Lower leg skin (tissue), 4 donors: Measurements from ENCODE around the gene HIP1. TPM values are rescaled to one million over a fixed set of nuclear protein-coding genes. Genes with fewer than 3 reads are reported as not detected.
"Not testable (repeated sequence)": the region's sequence is repeated elsewhere in the genome, so short reads cannot be mapped to it uniquely, and the experiment has no call there.

Experiments
- DNase-seq, 2 donors: peaks; one replicate each; pipeline ENCODE4 v3.0.0-alpha.2; 2019; ENCODE audit warnings: low spot score in 2 of 2
- H3K4me3 ChIP-seq: fragments of 200-600 bp; sonication (generic); 2 replicates; pipeline ENCODE4 v1.5.1; 2017; ENCODE audit warnings: mild to moderate bottlenecking, low read depth; ENCODE audit not compliant: poor library complexity, severe bottlenecking
- POLR2A ChIP-seq, 2 donors: fragments of 450-650 bp; IDR thresholded peaks; one replicate each; pipeline ENCODE4 v1.6.1; 2016 to 2017; ENCODE audit warnings: antibody characterized with exemption in 2 of 2, mild to moderate bottlenecking in 1 of 2, moderate library complexity in 1 of 2
- WGBS, 2 donors: methylation state at CpG; one replicate each; pipeline ENCODE4 v1.1.5; 2018; 5-methylcytosine and 5-hydroxymethylcytosine counted together
- intact Hi-C: fragments of 100-400 bp; cut with DNase I; formaldehyde crosslinking; loops from one replicate; pipeline ENCODE4 v1.15.0; 2023; ENCODE audit warnings: low total_unique reads
- total RNA-seq, 4 donors: library from RNA; depleted of rRNA; stranded (reverse); fragments of >200 nt; gene quantifications; one replicate each; pipeline ENCODE4 v1.1.0, GENCODE V29; 2016
- TF ChIP-seq, protein P1 (sequence below), 3 donors: fragments of 450-650 bp; IDR thresholded peaks; one replicate each; pipeline ENCODE4 v1.5.1; 2016; ENCODE audit warnings: antibody characterized with exemption in 3 of 3, mild to moderate bottlenecking in 3 of 3, moderate library complexity in 2 of 3

HIP1 gene
- total RNA-seq, 4 donors from 2014 or later = 20.1 to 30.3 (median 23.0) TPM

DNA sequence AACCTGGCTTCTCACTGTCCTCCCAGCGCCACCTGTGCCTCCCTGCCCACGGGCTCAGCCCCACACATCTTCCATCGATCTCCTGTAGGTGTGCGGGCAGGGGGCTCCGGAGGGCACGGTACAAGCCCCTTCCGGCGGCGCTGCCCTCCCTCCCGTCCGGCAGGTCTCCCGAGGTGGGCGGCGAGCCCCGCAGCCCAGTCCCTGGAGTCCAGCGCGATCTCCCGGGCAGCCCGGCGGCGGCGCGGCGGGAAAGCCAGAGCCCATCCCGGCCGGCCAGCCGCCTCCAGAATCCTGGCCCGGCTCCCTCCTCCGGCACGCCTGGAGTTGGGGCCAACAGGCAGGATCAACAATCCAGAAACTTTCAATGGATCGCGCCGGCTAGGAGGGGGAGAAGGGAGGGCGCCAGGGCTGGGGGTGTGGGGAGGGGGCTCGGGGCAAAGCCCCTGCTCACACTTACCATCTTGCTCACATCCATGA is 100.1 kb downstream of the HIP1 start:
- TF ChIP-seq, protein P1, sequence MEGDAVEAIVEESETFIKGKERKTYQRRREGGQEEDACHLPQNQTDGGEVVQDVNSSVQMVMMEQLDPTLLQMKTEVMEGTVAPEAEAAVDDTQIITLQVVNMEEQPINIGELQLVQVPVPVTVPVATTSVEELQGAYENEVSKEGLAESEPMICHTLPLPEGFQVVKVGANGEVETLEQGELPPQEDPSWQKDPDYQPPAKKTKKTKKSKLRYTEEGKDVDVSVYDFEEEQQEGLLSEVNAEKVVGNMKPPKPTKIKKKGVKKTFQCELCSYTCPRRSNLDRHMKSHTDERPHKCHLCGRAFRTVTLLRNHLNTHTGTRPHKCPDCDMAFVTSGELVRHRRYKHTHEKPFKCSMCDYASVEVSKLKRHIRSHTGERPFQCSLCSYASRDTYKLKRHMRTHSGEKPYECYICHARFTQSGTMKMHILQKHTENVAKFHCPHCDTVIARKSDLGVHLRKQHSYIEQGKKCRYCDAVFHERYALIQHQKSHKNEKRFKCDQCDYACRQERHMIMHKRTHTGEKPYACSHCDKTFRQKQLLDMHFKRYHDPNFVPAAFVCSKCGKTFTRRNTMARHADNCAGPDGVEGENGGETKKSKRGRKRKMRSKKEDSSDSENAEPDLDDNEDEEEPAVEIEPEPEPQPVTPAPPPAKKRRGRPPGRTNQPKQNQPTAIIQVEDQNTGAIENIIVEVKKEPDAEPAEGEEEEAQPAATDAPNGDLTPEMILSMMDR (IDR thresholded peaks at IDR 0.05) = no peak
- TF ChIP-seq POLR2A (IDR thresholded peaks at IDR 0.05) = no peak
- H3K4me3 ChIP-seq = peak overlapping the region; percentile 50
- intact Hi-C loops = no loop called here
- DNase-seq = peak in 1 of 2 donors; percentile 90
- 3 to 4% methylated on average over 17 to 34 of the region's 35 CpGs for WGBS, 2 donors

GRCh38 chr7:75637854-75638593 is 100.7 kb downstream of the HIP1 start:
- DNase-seq = no peak
- WGBS, 2 donors = 57 to 67% methylated on average over 12 to 14 of the region's 14 CpGs
- intact Hi-C loops = no loop called here

GRCh38 chr7:75635036-75635435 is 103.7 kb downstream of the HIP1 start:
- no peak for DNase-seq
- 79 to 84% methylated on average over 5 of the region's 5 CpGs for WGBS, 2 donors
- no peak overlapping the region for H3K4me3 ChIP-seq
- TF ChIP-seq, protein P1 (IDR thresholded peaks at IDR 0.05) = no peak
- TF ChIP-seq POLR2A (IDR thresholded peaks at IDR 0.05) = no peak
- intact Hi-C loops = no loop called here

More at GRCh38 chr7:75637854-75638593, 100.7 kb downstream of the HIP1 start:
- peak overlapping the region; percentile 50 for H3K4me3 ChIP-seq
- TF ChIP-seq, protein P1 (IDR thresholded peaks at IDR 0.05) = no peak
- TF ChIP-seq POLR2A (IDR thresholded peaks at IDR 0.05) = no peak

- intact Hi-C loops, H3K4me3 ChIP-seq, DNase-seq: not testable (repeated sequence)
- WGBS, 2 donors = 95 to 96% methylated on average over 6 of the region's 6 CpGs
Measured at GRCh38 chr7:75632587-75632986, 106.2 kb downstream of the HIP1 start.

- no peak for TF ChIP-seq POLR2A (IDR thresholded peaks at IDR 0.05)
- TF ChIP-seq, protein P1 (IDR thresholded peaks at IDR 0.05) = no peak
- 85 to 90% methylated on average over 9 of the region's 9 CpGs for WGBS, 2 donors
- intact Hi-C loops = no loop called here
Measured at GRCh38 chr7:75631711-75632110, 107.0 kb downstream of the HIP1 start.

GRCh38 chr7:75630549-75630948 is 108.2 kb downstream of the HIP1 start:
- intact Hi-C loops = no loop called here
- no peak overlapping the region for H3K4me3 ChIP-seq
- no peak for DNase-seq
- TF ChIP-seq POLR2A (IDR thresholded peaks at IDR 0.05) = no peak
- TF ChIP-seq, protein P1 (IDR thresholded peaks at IDR 0.05) = no peak
- 89 to 92% methylated on average over 3 of the region's 3 CpGs for WGBS, 2 donors

More at GRCh38 chr7:75631711-75632110, 107.0 kb downstream of the HIP1 start:
- no peak overlapping the region for H3K4me3 ChIP-seq
- DNase-seq = no peak
